Sigmoid colon (tissue), 4 donors: ENCODE data around the gene DLGAP4.

Experiments used
- EP300 ChIP-seq, 4 donors: sonication (generic); formaldehyde crosslinking; IDR thresholded peaks; one replicate each; pipeline ENCODE4 v1.6.1; 2017; ENCODE audit warnings: antibody characterized with exemption in 4 of 4
- POLR2AphosphoS5 ChIP-seq, 4 donors: sonication (generic); formaldehyde crosslinking; IDR thresholded peaks; one replicate each; pipeline ENCODE4 v1.6.1; 2017; ENCODE audit warnings: antibody characterized with exemption in 4 of 4
- TF ChIP-seq, protein P1 (sequence below), 4 experiments: fragments of 450-650 bp in 3 of 4; fragments of 200-600 bp in 1 of 4; IDR thresholded peaks; one replicate each; pipeline ENCODE4 v1.5.1; 2016 to 2019; ENCODE audit warnings: antibody characterized with exemption in 4 of 4, mild to moderate bottlenecking in 3 of 4, moderate library complexity in 2 of 4

DNA sequence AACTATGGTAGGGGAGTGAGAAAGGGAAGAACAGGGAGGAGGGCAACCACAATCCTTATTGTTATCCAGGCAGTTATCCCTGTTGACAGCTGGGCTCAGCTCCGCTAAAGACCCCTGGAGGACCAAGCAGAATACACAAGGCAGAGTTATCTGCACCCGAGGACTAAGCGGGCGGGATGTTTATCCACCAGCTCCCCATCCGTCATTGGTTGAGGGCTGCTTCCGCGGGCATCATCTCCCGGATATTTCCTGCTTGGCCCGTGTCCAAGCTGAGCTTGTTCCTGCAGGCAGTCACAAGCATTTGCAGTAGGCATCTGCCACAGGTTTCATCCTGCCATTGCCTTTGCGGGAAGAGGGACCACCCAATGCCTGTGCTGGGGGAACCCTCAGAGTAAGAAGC, 102.1 kb downstream of the DLGAP4 start:
- TF ChIP-seq, protein P1, sequence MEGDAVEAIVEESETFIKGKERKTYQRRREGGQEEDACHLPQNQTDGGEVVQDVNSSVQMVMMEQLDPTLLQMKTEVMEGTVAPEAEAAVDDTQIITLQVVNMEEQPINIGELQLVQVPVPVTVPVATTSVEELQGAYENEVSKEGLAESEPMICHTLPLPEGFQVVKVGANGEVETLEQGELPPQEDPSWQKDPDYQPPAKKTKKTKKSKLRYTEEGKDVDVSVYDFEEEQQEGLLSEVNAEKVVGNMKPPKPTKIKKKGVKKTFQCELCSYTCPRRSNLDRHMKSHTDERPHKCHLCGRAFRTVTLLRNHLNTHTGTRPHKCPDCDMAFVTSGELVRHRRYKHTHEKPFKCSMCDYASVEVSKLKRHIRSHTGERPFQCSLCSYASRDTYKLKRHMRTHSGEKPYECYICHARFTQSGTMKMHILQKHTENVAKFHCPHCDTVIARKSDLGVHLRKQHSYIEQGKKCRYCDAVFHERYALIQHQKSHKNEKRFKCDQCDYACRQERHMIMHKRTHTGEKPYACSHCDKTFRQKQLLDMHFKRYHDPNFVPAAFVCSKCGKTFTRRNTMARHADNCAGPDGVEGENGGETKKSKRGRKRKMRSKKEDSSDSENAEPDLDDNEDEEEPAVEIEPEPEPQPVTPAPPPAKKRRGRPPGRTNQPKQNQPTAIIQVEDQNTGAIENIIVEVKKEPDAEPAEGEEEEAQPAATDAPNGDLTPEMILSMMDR (IDR thresholded peaks at IDR 0.05): no peak
- TF ChIP-seq POLR2AphosphoS5 (IDR thresholded peaks at IDR 0.05) (no peak), EP300 (IDR thresholded peaks at IDR 0.05) (no peak)
